Left lung (tissue), 10 donors: ENCODE data around the gene THSD8. TPM values are rescaled to one million over a fixed set of nuclear protein-coding genes. Genes with fewer than 3 reads are reported as not detected.
A peak's percentile ranks its signal among the peaks of the same experiment; 100 is the strongest.
"Not testable (repeated sequence)": the region's sequence is repeated elsewhere in the genome, so short reads cannot be mapped to it uniquely, and the experiment has no call there.

ENCODE experiments used
- ATAC-seq: fragments of 200-7000 bp; cut with Tn5 transposase; one replicate; pipeline ENCODE4 v1.9.1; 2020; ENCODE audit warnings: moderate library complexity
- DNase-seq, 4 donors: peaks; one replicate each; pipeline ENCODE4 v3.0.0-alpha.2; 2013 to 2020
- H3K27ac ChIP-seq, 2 donors: fragments of 200-600 bp; sonication (generic) in 1 of 2; one replicate each; pipeline versions ENCODE4 v1.5.0 to v1.8.0; 2020 to 2021
- H3K27me3 ChIP-seq, 2 donors: fragments of 200-600 bp; sonication (generic) in 1 of 2; one replicate each; pipeline versions ENCODE4 v1.5.0 to v1.8.0; 2020 to 2021
- H3K36me3 ChIP-seq, 2 donors: fragments of 200-600 bp; sonication (generic) in 1 of 2; one replicate each; pipeline versions ENCODE4 v1.5.0 to v1.8.0; 2020 to 2021
- H3K4me1 ChIP-seq, 2 donors: fragments of 200-600 bp; one replicate each; pipeline ENCODE4 v1.8.0; 2021
- H3K4me3 ChIP-seq, 2 donors: fragments of 200-600 bp; sonication (generic) in 1 of 2; one replicate each; pipeline versions ENCODE4 v1.5.0 to v1.8.0; 2020 to 2021; ENCODE audit warnings: mild to moderate bottlenecking in 1 of 2
- H3K9me3 ChIP-seq, 2 donors: fragments of 200-600 bp; sonication (generic) in 1 of 2; one replicate each; pipeline versions ENCODE4 v1.5.0 to v1.8.0; 2020 to 2021
- intact Hi-C, 2 donors: fragments of 100-400 bp; cut with DNase I; formaldehyde crosslinking; loops; one replicate each; pipeline versions ENCODE4 v1.11.2 to v1.14.2; 2022
- polyA plus RNA-seq, 6 donors: library from polyadenylated mRNA; unstranded; fragments of 120-200 nt; gene quantifications; one replicate each; pipeline ENCODE4 v1.2.1, GENCODE V29; 2013; ENCODE audit not compliant: insufficient read length in 6 of 6
- total RNA-seq, 2 donors: library from RNA; stranded (reverse); fragmentation: NEBNext Ultra II Directional; extraction: Animal tissue kit (Norgen Biotek cat#: 25700); gene quantifications; one replicate each; pipeline ENCODE4 v1.2.1, GENCODE V29; 2021
- TF ChIP-seq, protein P1 (sequence below), 2 donors: fragments of 200-600 bp; sonication (generic) in 1 of 2; IDR thresholded peaks; one replicate each; pipeline versions ENCODE4 v1.5.0 to v1.8.0; 2021; ENCODE audit warnings: antibody characterized with exemption in 2 of 2
- donor health status: DM: no; HTN: yes; CAD: no.
- donor health status: DM: no; HTN: no; CAD: no.

Gene THSD8
- total and polyA plus RNA-seq, 8 donors, result 2.2 to 11.6 (median 6.2) TPM

DNA sequence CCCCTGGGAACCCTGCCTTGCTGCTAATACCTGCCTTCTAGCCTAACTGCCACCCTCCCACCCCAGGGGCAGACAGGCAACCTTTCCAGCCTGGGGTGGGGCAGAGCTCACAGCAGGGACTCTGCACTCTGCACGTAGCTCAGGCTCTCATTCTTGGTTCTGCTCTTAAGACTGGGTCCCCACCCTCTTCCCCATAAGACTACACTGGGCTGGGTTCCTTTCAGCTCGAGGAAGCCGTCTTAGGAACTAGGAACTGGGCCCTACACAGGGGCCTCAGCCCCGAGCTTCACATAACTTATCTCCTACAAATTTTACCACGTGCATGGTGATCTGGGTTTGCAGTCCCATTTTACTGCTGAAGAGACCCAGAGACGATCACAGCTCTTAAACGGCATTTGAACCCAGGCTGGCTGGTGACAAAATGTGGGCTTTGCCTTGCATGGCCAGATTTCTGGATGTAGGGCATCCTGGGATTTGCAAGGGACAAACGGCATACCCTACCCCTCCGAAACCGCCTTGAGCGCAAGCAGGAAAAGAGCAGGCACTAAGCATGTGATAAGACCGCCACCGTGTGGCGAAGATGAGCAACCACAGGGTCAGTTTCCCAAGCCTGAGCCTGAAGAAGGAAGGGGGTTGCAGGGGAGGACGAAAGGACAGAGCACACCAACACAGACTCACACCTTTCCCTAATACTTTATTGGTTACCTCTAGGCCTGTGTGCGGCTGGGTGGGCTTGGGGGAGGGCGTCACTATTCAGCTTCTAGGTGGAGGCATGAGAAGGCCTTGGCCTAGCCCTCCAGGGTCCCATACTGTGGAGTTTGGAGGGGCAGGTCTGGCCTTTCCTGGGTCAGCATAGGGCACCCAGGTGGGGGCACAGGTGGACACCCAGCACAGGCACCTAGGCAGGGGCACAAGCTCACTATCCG is 5.5 kb upstream of the THSD8 start:
- DNase-seq, result peak; percentile 78 to 91 (median 84)
- Histone ChIP-seq H3K27me3 (peaks cover 0 to 7% of the 10 kb centered on the region in 2 donors), H3K4me1 (peaks cover 17 to 44% of the 10 kb centered on the region in 2 donors), H3K9me3 (no peaks in the 10 kb centered on the region), H3K27ac (peak overlapping the region; percentile 14 to 66), H3K4me3 (no peak overlapping the region), H3K36me3 (peaks cover 0 to 27% of the 10 kb centered on the region in 2 donors)
- intact Hi-C loops, result loop anchor here in 1 of 2 donors (5.0 kb wide), 1 partner anchor 34 kb away; no protein-coding TSS in a partner anchor
- peak; percentile 37 for ATAC-seq
- TF ChIP-seq, protein P1, sequence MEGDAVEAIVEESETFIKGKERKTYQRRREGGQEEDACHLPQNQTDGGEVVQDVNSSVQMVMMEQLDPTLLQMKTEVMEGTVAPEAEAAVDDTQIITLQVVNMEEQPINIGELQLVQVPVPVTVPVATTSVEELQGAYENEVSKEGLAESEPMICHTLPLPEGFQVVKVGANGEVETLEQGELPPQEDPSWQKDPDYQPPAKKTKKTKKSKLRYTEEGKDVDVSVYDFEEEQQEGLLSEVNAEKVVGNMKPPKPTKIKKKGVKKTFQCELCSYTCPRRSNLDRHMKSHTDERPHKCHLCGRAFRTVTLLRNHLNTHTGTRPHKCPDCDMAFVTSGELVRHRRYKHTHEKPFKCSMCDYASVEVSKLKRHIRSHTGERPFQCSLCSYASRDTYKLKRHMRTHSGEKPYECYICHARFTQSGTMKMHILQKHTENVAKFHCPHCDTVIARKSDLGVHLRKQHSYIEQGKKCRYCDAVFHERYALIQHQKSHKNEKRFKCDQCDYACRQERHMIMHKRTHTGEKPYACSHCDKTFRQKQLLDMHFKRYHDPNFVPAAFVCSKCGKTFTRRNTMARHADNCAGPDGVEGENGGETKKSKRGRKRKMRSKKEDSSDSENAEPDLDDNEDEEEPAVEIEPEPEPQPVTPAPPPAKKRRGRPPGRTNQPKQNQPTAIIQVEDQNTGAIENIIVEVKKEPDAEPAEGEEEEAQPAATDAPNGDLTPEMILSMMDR (IDR thresholded peaks at IDR 0.05), result peak; percentile 93 to 94

DNA sequence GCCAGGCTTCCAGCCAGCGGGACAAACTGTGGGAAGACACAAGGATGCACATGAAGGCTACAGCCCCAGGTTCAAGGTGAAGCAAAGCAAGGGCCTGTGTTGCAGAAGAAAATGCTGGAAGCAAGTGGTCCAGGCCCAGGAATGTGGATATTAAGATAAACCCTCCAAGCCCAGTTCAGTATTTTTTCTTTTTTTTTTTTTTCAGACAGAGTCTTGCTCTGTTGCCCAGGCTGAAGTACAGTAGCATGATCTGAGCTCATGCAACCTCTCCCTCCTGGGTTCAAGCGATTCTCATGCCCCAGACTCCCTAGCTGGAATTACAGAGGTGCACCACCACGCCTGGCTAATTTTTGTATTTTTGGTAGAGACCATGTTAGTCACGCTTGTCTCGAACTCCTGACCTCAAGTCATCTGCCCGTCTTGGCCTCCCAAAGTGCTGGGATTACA is 4.7 kb upstream of the THSD8 start:
- Histone ChIP-seq H3K4me3 (no peak overlapping the region), H3K9me3 (no peaks in the 10 kb centered on the region), H3K27ac (no peak overlapping the region), H3K4me1 (peaks cover 22 to 52% of the 10 kb centered on the region in 2 donors), H3K36me3 (peaks cover 0 to 27% of the 10 kb centered on the region in 2 donors), H3K27me3 (peaks cover 0 to 15% of the 10 kb centered on the region in 2 donors)
- intact Hi-C loops, result loop anchor here in 1 of 2 donors (5.0 kb wide), 1 partner anchor 35 kb away; no protein-coding TSS in a partner anchor
- ATAC-seq, result no peak
- TF ChIP-seq, protein P1 (IDR thresholded peaks at IDR 0.05), result no peak
- no peak for DNase-seq

DNA sequence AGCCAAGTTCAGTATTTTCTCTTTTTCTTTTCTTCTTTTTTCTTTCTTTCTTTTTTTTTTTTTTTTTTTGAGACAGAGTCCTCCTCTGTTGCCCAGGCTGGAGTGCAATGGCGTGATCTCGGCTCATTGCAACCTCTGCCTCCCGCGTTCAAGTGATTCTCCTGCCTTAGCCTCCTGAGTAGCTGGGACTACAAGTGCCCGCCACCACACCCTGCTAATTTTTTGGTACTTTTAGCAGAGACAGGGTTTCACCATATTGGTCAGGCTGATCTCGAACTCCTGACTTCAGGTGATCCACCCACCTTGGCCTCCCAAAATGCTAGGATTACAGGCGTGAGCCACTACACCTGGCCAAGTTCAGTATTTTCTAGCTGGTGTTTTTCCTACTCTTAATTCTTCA is 4.3 kb upstream of the THSD8 start:
- peaks cover 0 to 24% of the 10 kb centered on the region in 2 donors for H3K36me3 ChIP-seq
- peaks cover 26 to 55% of the 10 kb centered on the region in 2 donors for H3K4me1 ChIP-seq
- H3K27me3 ChIP-seq, result peaks cover 0 to 19% of the 10 kb centered on the region in 2 donors
- H3K27ac ChIP-seq, DNase-seq, H3K4me3 ChIP-seq, H3K9me3 ChIP-seq, ATAC-seq: not testable (repeated sequence)
- intact Hi-C loops, result loop anchor here in 1 of 2 donors (5.0 kb wide), 1 partner anchor 35 kb away; no protein-coding TSS in a partner anchor

DNA sequence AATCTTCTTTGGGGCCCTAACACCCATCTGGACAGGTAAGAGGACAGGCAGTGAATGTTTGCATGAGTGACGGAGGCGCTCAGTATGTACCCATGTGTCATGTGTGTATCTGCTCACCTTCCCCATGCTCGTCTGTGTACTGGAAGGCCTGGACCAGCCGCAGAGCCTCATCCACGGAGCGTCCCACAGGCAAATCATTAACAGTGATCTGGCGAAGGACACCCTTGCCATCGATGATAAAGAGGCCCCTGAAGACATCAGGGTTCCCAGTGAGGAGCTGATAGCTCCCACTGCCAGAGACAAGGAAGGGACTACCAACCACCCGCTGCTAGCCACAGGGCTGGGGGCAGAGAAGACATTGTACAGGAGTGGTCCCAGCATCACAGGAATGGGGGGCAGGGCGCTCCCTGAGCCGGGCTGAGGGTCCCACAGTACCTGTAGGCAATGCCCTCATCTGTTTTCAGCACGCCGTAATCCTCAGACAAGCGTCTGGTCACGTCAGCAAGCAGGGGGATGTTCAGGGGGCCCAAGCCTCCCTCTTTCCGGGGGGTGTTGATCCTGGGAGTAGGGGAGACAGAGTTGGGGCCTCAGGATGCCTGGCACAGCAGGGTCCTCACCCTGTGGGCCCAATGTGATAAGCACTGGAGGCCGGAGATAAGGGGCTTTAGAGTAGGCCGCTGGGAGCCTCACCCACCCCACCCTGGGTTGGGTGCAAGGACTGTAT is 2.0 kb upstream of the THSD8 start:
- H3K4me3 ChIP-seq, result peak overlapping the region in 1 of 2 donors; percentile 76

DNA sequence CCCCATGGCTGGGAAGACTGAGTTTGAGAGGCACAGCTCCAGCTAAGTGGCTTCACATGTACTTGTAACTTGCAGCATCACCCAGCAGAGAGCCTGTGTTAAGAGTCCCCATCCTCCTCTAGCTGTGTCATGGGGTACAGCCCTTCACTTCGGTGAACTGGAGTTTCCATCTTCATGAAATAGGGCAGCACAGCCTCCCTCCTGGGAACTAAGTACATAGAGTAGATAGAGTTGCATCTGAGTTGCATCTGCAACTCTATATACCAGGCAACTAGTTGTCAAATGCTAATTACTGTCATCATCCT is 1.5 kb upstream of the THSD8 start:
- peak overlapping the region; percentile 76 to 90 for H3K4me3 ChIP-seq
- peaks cover 23 to 39% of the 10 kb centered on the region in 2 donors for H3K4me1 ChIP-seq
- peaks cover 0 to 17% of the 10 kb centered on the region in 2 donors for H3K36me3 ChIP-seq
- ATAC-seq (no peak), DNase-seq (no peak)
- H3K27ac ChIP-seq, result no peak overlapping the region
- TF ChIP-seq, protein P1 (IDR thresholded peaks at IDR 0.05), result no peak
- peaks cover 0 to 25% of the 10 kb centered on the region in 2 donors for H3K27me3 ChIP-seq
- no peaks in the 10 kb centered on the region for H3K9me3 ChIP-seq
- intact Hi-C loops, result loop anchor here in 1 of 2 donors (5.0 kb wide), 1 partner anchor 33 kb away; no protein-coding TSS in a partner anchor

More for the DNA sequence above, 2.0 kb upstream of the THSD8 start:
- DNase-seq (peak in 1 of 4 donors; percentile 53), ATAC-seq (no peak)
- TF ChIP-seq, protein P1 (IDR thresholded peaks at IDR 0.05), result no peak
- peaks cover 0 to 17% of the 10 kb centered on the region in 2 donors for H3K36me3 ChIP-seq
- peaks cover 23 to 44% of the 10 kb centered on the region in 2 donors for H3K4me1 ChIP-seq
- no peak overlapping the region for H3K27ac ChIP-seq
- H3K9me3 ChIP-seq, result no peaks in the 10 kb centered on the region
- H3K27me3 ChIP-seq, result peaks cover 0 to 25% of the 10 kb centered on the region in 2 donors
- intact Hi-C loops, result loop anchor here (5.0 kb wide), 2 partner anchors 33 to 38 kb away; no protein-coding TSS in a partner anchor
